VCaP (cell line): ENCODE data around the gene ZNF157.

Source experiments
- H3K27ac ChIP-seq: fragments of 450-650 bp; 2 replicates; pipeline ENCODE4 v1.5.1; 2017
- TF ChIP-seq, protein P1 (sequence below): fragments of 450-650 bp; conservative IDR thresholded peaks from 2 replicates; pipeline ENCODE4 v1.5.1; 2017; ENCODE audit warnings: mild to moderate bottlenecking, moderate library complexity

The ZNF157 gene

DNA sequence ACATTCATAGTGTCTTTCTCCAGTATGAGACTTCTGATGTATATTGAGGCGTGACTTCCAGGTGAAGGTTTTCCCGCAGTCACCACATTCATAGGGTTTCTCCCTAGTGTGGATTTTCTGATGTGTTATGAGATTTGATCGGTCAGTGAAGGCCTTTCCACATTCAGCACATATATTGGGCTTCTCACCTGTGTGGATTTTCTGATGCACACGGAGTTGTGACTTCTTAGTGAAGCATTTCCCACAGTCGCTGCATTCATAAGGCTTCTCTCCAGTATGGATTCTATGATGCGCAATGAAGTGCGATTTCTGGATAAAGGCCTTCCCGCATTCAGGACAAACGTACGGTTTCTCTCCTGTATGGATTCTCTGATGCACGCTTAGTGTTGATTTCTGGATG is 77.2 kb downstream of the ZNF157 start:
- no peak overlapping the region for H3K27ac ChIP-seq
- TF ChIP-seq, protein P1, sequence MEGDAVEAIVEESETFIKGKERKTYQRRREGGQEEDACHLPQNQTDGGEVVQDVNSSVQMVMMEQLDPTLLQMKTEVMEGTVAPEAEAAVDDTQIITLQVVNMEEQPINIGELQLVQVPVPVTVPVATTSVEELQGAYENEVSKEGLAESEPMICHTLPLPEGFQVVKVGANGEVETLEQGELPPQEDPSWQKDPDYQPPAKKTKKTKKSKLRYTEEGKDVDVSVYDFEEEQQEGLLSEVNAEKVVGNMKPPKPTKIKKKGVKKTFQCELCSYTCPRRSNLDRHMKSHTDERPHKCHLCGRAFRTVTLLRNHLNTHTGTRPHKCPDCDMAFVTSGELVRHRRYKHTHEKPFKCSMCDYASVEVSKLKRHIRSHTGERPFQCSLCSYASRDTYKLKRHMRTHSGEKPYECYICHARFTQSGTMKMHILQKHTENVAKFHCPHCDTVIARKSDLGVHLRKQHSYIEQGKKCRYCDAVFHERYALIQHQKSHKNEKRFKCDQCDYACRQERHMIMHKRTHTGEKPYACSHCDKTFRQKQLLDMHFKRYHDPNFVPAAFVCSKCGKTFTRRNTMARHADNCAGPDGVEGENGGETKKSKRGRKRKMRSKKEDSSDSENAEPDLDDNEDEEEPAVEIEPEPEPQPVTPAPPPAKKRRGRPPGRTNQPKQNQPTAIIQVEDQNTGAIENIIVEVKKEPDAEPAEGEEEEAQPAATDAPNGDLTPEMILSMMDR: no peak

DNA sequence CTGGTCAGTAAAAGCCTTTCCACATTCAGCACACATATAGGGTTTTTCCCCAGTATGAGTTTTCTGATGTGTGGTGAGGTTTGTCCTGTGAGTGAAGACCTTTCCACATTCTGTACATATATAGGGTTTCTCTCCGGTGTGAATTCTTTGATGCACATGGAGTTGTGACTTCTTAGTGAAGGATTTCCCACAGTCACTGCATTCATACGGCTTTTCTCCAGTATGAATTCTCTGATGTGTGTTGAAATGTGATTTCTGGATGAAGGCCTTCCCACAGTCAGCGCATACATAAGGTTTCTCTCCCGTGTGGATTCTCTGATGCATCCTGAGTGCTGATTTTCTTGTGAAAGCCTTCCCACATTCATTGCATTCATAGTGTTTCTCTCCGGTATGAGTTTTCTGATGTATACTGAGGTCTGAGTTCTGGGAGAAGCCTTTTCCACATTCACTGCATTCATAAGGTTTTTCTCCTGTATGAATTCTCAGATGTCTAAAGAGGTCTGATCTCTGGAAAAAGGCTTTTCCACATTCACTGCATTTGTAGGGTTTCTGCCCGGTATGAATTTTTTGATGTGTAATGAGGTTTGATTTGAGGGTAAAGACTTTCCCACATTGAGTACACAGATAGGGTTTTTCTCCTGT is 77.9 kb downstream of the ZNF157 start:
- no peak overlapping the region for H3K27ac ChIP-seq
- TF ChIP-seq, protein P1: no peak

DNA sequence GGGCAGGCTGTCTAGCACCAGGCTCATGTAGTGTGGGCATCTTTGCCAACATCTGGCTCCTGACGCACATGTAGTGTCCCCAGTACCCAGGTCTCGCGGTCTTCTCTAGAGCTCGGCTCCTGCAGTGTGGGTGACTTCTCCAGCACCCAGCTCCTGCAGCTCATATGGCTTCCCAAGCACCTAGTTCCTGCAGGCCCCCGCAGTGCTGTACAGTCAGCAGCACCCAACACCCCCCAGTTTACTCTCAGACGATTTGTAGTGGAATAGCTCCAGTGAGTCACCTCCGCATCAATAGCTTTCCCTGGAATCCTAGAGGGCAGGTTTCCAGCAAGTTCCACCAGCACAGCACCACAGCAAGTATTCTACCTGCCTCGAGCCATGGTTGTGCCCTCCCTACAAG is 81.7 kb downstream of the ZNF157 start:
- no peak overlapping the region for H3K27ac ChIP-seq
- TF ChIP-seq, protein P1: no peak

DNA sequence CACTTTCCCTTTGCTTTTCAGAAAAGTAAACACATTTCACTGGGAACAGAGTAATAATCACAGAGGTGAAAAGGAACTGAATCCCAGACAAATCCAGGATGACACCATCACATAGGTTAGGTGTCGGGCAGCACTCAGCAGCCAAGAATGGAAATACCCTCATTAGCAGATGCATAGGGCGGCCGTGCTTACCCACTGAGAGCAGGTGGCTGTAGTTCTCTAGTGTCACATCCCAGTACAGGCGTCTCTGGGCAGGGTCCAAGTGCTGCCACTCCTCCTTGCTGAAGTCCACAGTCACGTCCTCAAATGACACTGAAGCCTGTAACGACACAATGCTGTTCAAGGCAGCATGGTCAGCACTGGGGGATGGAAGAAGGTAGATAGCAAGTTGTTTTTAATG is 85.7 kb downstream of the ZNF157 start:
- TF ChIP-seq, protein P1: no peak
- H3K27ac ChIP-seq: no peak overlapping the region

DNA sequence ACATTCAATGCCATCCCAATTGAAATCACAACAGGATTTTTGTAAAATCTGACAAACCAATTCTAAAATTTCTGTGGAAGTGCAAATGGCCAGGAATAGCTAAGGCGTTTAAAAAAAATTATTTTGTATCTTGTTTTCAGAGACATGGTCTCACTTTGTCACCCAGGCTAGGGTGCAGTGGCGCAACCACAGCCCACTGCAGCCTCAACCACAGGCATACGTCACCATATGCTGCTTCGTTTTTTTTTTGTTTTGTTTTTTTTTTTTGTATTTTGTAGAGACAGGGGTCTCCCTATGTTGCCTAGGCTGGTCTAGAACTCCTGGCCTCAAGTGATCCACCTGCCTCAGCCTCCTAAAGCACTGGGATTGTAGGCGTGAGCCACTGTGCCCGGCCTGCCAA is 88.2 kb downstream of the ZNF157 start:
- TF ChIP-seq, protein P1: no peak
- H3K27ac ChIP-seq: no peak overlapping the region

DNA sequence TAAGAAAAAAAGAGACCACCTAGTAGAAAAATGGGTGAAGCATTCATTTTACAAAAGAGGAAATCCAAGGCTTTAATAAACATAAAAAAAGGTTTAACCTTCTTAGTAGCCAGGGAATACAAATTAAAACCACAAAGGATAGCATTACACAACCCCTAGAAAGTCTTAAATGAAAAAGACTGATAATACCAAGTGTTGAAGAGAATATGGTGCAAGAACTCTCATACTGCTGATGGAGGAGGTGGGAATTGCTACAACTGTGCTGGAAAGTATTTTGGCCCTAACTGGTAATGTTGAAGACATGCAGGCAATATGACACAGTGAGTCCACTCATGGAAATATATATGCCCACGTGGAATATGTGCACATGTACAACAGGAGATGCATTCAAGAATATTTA is 90.2 kb downstream of the ZNF157 start:
- TF ChIP-seq, protein P1: no peak
- no peak overlapping the region for H3K27ac ChIP-seq
